Measurements from ENCODE around the gene SCYL3. TPM values are rescaled to one million over a fixed set of nuclear protein-coding genes. Genes with fewer than 3 reads are reported as not detected.

The SCYL3 gene
- total RNA-seq, 6 experiments from 2014 or later = 4.4 to 5.2 (median 4.7) TPM

DNA sequence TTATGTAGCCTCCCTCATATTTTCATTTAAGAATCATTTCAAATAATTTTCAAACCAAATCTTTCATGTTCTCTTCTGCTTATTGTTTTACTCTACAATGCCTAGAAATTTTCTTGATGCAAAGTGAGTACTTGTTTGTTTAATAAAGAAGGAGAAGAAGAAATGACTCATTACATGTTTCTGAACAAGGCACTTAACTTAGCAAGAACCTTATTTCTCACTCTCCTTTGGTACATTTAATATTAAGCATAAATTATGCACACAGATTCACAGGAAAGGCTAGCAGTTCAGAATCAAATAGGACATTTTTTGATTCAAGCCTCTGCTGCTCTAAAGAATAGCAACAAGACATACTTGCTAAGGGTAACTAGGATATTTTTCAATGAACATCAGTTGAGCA lies 9.1 kb downstream of the SCYL3 start:
- H3K27ac Mint-ChIP-seq = no peak overlapping the region
- DNase-seq = peak; percentile 4
- no peaks in the 10 kb centered on the region for H3K9me3 Mint-ChIP-seq
- peaks cover 48% of the 10 kb centered on the region for H3K4me1 Mint-ChIP-seq (ENCODE audit: low read depth)
- H3K36me3 Mint-ChIP-seq (ENCODE audit: low read depth) = peaks cover 32% of the 10 kb centered on the region
- TF ChIP-seq, protein P1, sequence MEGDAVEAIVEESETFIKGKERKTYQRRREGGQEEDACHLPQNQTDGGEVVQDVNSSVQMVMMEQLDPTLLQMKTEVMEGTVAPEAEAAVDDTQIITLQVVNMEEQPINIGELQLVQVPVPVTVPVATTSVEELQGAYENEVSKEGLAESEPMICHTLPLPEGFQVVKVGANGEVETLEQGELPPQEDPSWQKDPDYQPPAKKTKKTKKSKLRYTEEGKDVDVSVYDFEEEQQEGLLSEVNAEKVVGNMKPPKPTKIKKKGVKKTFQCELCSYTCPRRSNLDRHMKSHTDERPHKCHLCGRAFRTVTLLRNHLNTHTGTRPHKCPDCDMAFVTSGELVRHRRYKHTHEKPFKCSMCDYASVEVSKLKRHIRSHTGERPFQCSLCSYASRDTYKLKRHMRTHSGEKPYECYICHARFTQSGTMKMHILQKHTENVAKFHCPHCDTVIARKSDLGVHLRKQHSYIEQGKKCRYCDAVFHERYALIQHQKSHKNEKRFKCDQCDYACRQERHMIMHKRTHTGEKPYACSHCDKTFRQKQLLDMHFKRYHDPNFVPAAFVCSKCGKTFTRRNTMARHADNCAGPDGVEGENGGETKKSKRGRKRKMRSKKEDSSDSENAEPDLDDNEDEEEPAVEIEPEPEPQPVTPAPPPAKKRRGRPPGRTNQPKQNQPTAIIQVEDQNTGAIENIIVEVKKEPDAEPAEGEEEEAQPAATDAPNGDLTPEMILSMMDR (IDR thresholded peaks at IDR 0.05) = no peak
- H3K27me3 Mint-ChIP-seq (ENCODE audit: insufficient read depth) = no peaks in the 10 kb centered on the region
- H3K4me3 Mint-ChIP-seq = no peak overlapping the region

DNA sequence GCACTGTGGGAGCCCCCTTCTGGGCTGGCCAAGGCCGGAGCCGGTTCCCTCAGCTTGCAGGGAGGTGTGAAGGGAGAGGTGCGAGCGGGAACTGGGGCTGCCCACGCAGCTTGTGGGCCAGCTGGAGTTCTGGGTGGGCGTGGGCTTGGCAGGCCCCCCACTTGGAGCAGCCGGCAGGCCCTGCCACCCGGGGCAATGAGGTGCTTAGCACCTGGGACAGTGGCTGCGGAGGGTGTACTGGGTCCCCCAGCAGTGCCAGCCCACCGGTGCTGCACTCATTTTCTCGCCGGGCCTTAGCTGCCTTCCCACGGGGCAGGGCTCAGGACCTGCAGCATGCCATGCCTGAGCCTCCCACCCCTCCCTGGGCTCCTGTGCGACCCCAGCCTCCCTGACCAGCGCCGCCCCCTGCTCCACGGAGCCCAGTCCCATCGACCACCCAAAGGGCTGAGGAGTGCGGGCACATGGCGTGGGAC lies 11.6 kb downstream of the SCYL3 start:
- H3K9me3 Mint-ChIP-seq = no peaks in the 10 kb centered on the region
- H3K27me3 Mint-ChIP-seq (ENCODE audit: insufficient read depth) = no peaks in the 10 kb centered on the region
- H3K4me1 Mint-ChIP-seq (ENCODE audit: low read depth) = peaks cover 62% of the 10 kb centered on the region
- H3K27ac Mint-ChIP-seq = no peak overlapping the region
- no peak for DNase-seq
- TF ChIP-seq, protein P1 (IDR thresholded peaks at IDR 0.05) = no peak
- no peak overlapping the region for H3K4me3 Mint-ChIP-seq
- peaks cover 43% of the 10 kb centered on the region for H3K36me3 Mint-ChIP-seq (ENCODE audit: low read depth)

DNA sequence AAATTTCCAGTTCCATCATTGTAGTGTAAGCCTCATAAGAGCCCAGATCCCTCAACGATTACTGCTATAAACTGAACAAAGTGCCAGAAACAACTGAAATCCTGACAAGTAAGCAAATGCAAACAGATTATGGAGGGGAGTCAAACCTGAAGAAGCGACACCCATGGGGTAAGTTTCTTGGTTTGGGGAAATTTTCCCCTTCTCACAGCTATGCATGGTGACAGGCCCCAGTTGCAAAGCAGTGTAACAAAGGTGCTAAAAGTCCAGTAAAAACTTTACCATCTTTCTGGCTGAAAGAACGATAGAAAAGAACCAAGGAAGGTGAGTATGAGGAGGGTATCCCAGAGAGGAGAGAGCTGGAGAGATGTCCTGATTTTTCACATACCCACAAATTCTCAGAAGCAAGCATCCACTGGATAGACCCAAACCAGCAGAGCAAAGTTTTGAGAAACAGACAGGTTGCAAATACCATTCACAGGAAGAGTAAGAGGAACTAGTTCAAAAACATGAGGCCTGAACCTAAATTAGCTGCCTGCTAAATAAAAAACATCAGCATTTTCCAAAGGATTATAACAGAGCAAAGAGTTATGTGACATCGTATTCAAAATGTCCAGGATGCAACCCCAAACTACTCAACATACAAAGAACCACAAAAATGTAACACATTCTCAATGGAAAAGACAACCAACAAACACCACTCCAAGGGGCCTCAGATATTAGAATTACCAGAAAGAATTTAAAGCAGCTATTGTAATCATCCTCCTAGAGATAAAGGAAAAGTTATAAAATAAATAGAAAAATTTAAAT lies 14.5 kb downstream of the SCYL3 start:
- Mint-ChIP-seq H3K27ac (no peak overlapping the region; the same call in 1 of the 2 replicates), H3K4me1 (ENCODE audit: low read depth) (peaks cover 52% of the 10 kb centered on the region), H3K36me3 (ENCODE audit: low read depth) (peaks cover 44% of the 10 kb centered on the region), H3K27me3 (ENCODE audit: insufficient read depth) (no peaks in the 10 kb centered on the region), H3K9me3 (no peaks in the 10 kb centered on the region), H3K4me3 (no peak overlapping the region)
- no peak for DNase-seq
- TF ChIP-seq, protein P1 (IDR thresholded peaks at IDR 0.05) = no peak

- Mint-ChIP-seq H3K9me3 (no peaks in the 10 kb centered on the region), H3K4me1 (ENCODE audit: low read depth) (peaks cover 59% of the 10 kb centered on the region), H3K36me3 (ENCODE audit: low read depth) (peaks cover 45% of the 10 kb centered on the region), H3K27ac (peak overlapping the region; percentile 64; the same call in 1 of the 2 replicates), H3K27me3 (ENCODE audit: insufficient read depth) (no peaks in the 10 kb centered on the region), H3K4me3 (no peak overlapping the region)
- TF ChIP-seq, protein P1 (IDR thresholded peaks at IDR 0.05) = no peak
- no peak for DNase-seq
These were observed 15.2 kb downstream of the SCYL3 start for GRCh38 chr1:169878498-169878897.

DNA sequence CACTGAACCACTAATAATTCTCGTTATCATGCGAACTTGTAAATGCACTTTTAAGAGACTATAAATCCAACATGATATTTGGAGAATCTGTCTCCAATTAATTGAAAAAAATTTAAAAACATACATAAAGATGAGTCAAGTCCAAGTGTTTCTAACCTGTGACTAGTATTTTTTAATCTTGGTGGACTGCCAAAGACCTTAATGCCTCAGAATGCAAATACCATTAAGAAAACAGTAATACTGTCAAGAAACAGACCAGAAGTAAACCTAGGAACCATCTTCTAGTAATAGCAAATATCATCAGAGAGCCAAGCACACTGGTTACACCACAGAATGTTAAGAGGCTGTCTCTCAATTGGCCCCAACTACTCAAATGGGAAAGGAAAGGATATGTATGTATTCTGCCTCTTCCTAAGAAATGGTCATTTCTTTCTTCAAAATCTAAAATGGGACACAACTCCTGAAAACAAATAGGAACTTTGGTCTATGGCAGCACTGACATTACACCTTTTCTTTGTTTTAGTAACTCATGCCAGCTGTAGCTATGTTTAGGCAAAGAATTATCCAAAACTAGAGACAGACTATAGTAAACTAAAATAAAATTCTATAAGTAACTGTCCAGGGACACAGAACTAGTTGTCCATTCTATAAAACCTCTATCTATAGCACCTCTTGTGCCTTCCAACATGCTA lies 15.8 kb downstream of the SCYL3 start:
- Mint-ChIP-seq H3K9me3 (peaks cover 4% of the 10 kb centered on the region), H3K27me3 (ENCODE audit: insufficient read depth) (no peaks in the 10 kb centered on the region), H3K27ac (peak overlapping the region; percentile 64), H3K4me1 (ENCODE audit: low read depth) (peaks cover 64% of the 10 kb centered on the region), H3K36me3 (ENCODE audit: low read depth) (peaks cover 46% of the 10 kb centered on the region), H3K4me3 (no peak overlapping the region; the same call in 1 of the 2 replicates)
- DNase-seq = peak; percentile 85
- TF ChIP-seq, protein P1 (IDR thresholded peaks at IDR 0.05) = no peak

Data from HFFc6 (cell line).